ENCODE data around the gene C6orf47. TPM values are rescaled to one million over a fixed set of nuclear protein-coding genes. Genes with fewer than 3 reads are reported as not detected.
A peak's percentile ranks its signal among the peaks of the same experiment; 100 is the strongest.

C6orf47 gene
- total and polyA plus RNA-seq, 8 donors: 10.5 to 44.9 (median 14.5) TPM

DNA sequence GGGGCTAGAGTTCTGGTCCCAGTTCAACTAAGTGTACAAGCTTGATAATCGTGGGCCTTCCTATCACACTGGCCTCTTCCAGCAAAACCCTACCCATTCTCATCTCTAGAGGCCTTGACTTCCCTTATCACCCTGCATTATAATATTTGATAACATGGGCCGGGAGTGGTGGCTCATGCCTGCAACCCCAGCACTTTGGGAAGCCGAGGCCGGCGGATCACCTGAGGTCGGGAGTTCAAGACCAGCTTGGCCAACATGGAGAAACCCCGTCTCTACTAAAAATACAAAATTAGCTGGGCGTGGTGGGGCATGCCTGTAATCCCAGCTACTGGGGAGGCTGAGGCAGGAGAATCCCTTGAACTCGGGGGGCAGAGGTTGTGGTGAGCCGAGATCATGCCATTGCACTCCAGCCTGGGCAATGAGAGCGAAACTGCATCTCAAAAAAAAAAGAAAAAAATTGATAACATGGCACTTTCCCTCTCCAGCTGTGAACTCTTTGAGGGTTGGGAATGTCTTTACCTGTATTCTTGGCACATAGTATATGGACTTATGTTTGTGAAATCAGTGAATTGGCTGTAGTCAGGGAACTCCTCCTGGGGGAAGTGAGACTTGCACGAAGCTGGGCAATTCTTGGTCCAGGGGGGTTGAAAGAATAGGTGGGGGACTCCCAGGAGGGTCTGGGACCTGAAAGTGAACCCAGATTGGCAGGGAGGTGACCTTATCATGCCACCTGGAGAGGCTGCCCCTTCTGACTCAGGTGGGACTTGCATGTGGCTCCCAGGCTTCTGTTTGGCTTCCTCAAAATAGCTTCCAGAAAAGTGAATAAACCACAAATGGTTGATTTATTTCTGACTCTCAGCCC is 915 bp upstream of the C6orf47 start:
- Histone ChIP-seq H3K27ac (peak overlapping the region; percentile 78 to 93 (median 91)), H3K9me3 (no peaks in the 10 kb centered on the region), H3K27me3 (no peaks in the 10 kb centered on the region), H3K4me3 (peak overlapping the region; percentile 69 to 87 (median 80)), H3K36me3 (peaks cover 14 to 41% (median 32%) of the 10 kb centered on the region in 4 donors), H3K4me1 (peaks cover 42 to 77% (median 74%) of the 10 kb centered on the region in 4 donors)
- 54 to 75% (median 64%) methylated on average over 12 of the region's 12 CpGs for WGBS, 5 donors
- TF ChIP-seq, protein P1, sequence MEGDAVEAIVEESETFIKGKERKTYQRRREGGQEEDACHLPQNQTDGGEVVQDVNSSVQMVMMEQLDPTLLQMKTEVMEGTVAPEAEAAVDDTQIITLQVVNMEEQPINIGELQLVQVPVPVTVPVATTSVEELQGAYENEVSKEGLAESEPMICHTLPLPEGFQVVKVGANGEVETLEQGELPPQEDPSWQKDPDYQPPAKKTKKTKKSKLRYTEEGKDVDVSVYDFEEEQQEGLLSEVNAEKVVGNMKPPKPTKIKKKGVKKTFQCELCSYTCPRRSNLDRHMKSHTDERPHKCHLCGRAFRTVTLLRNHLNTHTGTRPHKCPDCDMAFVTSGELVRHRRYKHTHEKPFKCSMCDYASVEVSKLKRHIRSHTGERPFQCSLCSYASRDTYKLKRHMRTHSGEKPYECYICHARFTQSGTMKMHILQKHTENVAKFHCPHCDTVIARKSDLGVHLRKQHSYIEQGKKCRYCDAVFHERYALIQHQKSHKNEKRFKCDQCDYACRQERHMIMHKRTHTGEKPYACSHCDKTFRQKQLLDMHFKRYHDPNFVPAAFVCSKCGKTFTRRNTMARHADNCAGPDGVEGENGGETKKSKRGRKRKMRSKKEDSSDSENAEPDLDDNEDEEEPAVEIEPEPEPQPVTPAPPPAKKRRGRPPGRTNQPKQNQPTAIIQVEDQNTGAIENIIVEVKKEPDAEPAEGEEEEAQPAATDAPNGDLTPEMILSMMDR (IDR thresholded peaks at IDR 0.05): no peak
- TF ChIP-seq POLR2AphosphoS5 (IDR thresholded peaks at IDR 0.05) (no peak), EP300 (IDR thresholded peaks at IDR 0.05) (no peak), POLR2A (IDR thresholded peaks at IDR 0.05) (no peak)
- intact Hi-C loops (cut with DNase I; ENCODE audit: low total_unique reads): no loop called here
- DNase-seq: no peak

DNA sequence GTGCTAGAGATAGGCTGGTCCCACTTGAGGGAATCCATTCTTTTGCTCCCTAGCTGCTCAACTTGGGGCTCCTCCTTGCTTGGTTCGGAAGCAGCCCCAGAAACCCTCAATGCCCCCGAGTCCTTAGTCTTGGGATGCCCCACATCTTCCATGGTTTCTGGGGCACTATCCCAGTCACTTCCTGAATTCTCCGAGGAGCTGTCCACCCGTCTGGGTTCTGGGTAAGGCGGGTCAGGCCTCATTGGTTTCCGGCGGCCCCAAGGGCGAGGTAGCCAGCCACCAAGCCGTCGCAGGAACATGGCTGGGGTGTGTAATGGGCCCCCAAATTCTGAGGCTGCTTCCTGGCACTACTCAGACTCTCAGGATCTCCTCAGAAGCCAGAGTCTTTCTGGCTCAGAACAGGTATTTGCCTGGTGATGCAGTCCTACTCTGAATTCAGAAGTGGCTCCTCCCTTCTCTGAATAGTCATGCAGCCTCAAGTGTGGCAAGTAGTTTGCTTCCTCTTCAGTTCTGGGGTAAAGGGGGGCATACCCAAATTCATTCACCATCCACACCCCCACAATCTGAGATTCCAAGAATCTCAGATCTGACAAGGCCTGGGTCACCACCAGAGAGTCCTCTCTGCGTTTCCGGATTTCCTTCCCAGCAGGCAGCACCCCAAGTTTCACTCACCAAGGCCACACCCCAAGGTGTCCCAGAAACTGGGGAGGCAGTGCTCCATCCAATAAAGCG is 763 bp downstream of the C6orf47 start:
- TF ChIP-seq POLR2AphosphoS5 (IDR thresholded peaks at IDR 0.05) (no peak), EP300 (IDR thresholded peaks at IDR 0.05) (no peak), POLR2A (IDR thresholded peaks at IDR 0.05) (no peak)
- TF ChIP-seq, protein P1 (IDR thresholded peaks at IDR 0.05): no peak
- Histone ChIP-seq H3K27me3 (no peaks in the 10 kb centered on the region), H3K9me3 (no peaks in the 10 kb centered on the region), H3K36me3 (peaks cover 14 to 52% (median 48%) of the 10 kb centered on the region in 4 donors), H3K4me3 (peak overlapping the region; percentile 69 to 87 (median 80)), H3K4me1 (peaks cover 40 to 85% (median 76%) of the 10 kb centered on the region in 4 donors), H3K27ac (peak overlapping the region; percentile 78 to 93 (median 91))
- peak in 1 of 2 donors; percentile 54 for DNase-seq
- WGBS, 5 donors: 6 to 28% (median 12%) methylated on average over 13 of the region's 13 CpGs
- intact Hi-C loops (cut with DNase I; ENCODE audit: low total_unique reads): no loop called here

DNA sequence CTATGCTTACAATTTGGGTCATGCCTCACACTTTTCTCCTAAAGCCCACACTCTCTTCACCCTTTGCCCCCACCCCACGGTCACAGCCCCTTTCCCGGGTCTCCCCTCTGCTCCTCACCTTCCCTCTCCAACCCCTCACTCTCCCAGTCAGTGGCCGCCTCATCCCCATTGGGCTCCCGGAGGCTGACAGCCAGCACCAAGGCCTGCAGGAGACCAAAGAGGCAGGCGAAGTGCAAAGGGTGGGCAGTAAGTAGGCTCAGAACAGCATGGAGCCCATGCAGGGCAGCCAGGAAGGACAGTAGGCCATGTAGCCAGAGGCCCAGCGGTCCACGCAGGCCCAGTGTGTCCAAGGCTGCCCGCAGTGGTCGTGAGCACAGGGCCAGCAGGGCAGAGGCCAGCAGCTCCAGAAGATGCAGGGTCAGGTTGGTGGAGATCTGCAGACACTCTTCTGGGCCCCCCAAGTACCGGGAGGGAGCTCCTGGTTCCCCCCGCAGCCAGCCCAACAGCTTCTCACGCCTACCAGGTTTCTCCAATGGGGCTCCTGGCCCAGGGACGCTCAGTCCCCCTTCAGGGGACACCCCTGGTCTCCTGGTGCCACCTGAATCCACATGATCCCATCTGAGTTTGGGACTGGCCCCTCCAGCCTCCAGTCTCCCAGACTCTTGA is 1.5 kb downstream of the C6orf47 start:
- TF ChIP-seq POLR2A (IDR thresholded peaks at IDR 0.05): no peak
- Histone ChIP-seq H3K9me3 (no peaks in the 10 kb centered on the region), H3K36me3 (peaks cover 14 to 52% (median 48%) of the 10 kb centered on the region in 4 donors), H3K4me1 (peaks cover 37 to 82% (median 74%) of the 10 kb centered on the region in 4 donors), H3K27ac (peak overlapping the region; percentile 78 to 93 (median 91)), H3K4me3 (peak overlapping the region; percentile 69 to 87 (median 80)), H3K27me3 (no peaks in the 10 kb centered on the region)
- no peak for DNase-seq
- WGBS, 5 donors: 77 to 83% (median 81%) methylated on average over 12 to 13 of the region's 13 CpGs
- intact Hi-C loops (cut with DNase I; ENCODE audit: low total_unique reads): no loop called here

DNA sequence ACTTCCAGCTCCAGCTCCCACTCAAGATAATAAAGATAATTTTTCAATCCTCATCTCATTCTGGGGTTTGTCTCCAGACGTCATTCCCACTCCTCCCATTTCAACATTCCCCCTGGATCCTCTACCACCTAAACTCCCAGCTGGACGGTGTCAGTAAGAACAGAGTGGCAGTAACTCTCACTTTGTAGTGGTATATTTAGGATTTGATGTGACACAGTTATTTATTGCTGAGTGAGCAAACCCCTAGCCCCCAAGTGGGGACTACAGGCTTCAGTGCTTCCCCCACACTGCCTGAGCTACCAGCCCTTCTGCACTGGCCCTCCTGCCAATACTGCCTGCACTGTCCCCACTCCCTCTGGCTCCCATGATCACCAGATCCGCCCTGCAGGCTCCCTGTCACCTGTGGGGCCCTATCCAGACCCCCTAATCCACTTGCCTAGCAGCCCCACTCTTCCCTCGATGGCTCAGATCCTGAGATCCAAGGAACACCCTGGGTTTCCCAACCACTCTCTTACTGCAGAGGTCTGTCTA is 2.4 kb downstream of the C6orf47 start:
- Histone ChIP-seq H3K4me3 (peak overlapping the region in 1 of 4 donors; percentile 83), H3K27ac (peak overlapping the region in 3 of 5 donors; percentile 87 to 92 (median 91)), H3K27me3 (no peaks in the 10 kb centered on the region), H3K36me3 (peaks cover 14 to 47% (median 44%) of the 10 kb centered on the region in 4 donors), H3K9me3 (no peaks in the 10 kb centered on the region), H3K4me1 (peaks cover 34 to 82% (median 73%) of the 10 kb centered on the region in 4 donors)
- intact Hi-C loops (cut with DNase I; ENCODE audit: low total_unique reads): no loop called here
- WGBS, 5 donors: 77 to 88% (median 84%) methylated on average over 4 of the region's 4 CpGs
- DNase-seq: no peak
- TF ChIP-seq POLR2A (IDR thresholded peaks at IDR 0.05) (no peak), EP300 (IDR thresholded peaks at IDR 0.05) (no peak), POLR2AphosphoS5 (IDR thresholded peaks at IDR 0.05) (no peak)
- TF ChIP-seq, protein P1 (IDR thresholded peaks at IDR 0.05): no peak

Data from stomach (tissue), 9 donors.